Endothelial cell of umbilical vein (primary cell): ENCODE results near the gene VAPB. TPM values are rescaled to one million over a fixed set of nuclear protein-coding genes. Genes with fewer than 3 reads are reported as not detected.

ENCODE experiments used
- BruUV-seq: library from RNA; stranded (reverse); fragments of 400-500 nt; replicated peaks from 2 replicates; lab custom pipeline; 2021; lab: Mats Ljungman, UMichigan
- CTCF ChIA-PET: fragments of 300-600, 350-600 bp; sonication (Branson Sonifier 250); formaldehyde crosslinking; loops from one replicate; lab custom pipeline; 2021; ENCODE audit warnings: antibody characterized with exemption, inconsistent platforms; lab: Charles Lee
- POLR2A ChIA-PET: fragments of 300-600, 350-600 bp; sonication (Branson Sonifier 250); formaldehyde crosslinking; loops from one replicate; lab custom pipeline; 2021; ENCODE audit warnings: antibody characterized with exemption, inconsistent platforms; lab: Charles Lee
- DNase-seq: peaks from one replicate; pipeline ENCODE4 v3.0.0-alpha.2; 2011; ENCODE audit warnings: low read depth, low spot score
- FAIRE-seq: peaks from 2 replicates; lab custom pipeline; 2011; peaks lifted over from hg19 to GRCh38; lab: Jason Lieb, UNC
- H2AFZ ChIP-seq: 2 replicates; pipeline ENCODE4 v1.6.0; 2012; ENCODE audit warnings: low read depth, low read length, control low read depth, inconsistent platforms
- H3K27ac ChIP-seq: 2 replicates; pipeline ENCODE4 v1.5.1; 2011; ENCODE audit warnings: low read depth, mild to moderate bottlenecking, control low read depth, low read length, moderate library complexity; ENCODE audit not compliant: insufficient read depth
- H3K27me3 ChIP-seq, 2 experiments: 2 replicates each; pipeline versions ENCODE4 v1.6.0 to v1.6.1; 2011; ENCODE audit warnings: low read length in 2 of 2, mixed read lengths in 1 of 2; ENCODE audit not compliant: control insufficient read depth in 2 of 2, insufficient read depth in 2 of 2
- H3K36me3 ChIP-seq, 2 experiments: 2 replicates in 1 of 2; 3 replicates in 1 of 2; pipeline ENCODE4 v1.5.1; 2011; ENCODE audit warnings: low read length in 2 of 2, mild to moderate bottlenecking in 1 of 2, moderate library complexity in 1 of 2; ENCODE audit not compliant: control insufficient read depth in 2 of 2, insufficient read depth in 2 of 2; ENCODE audit errors: extremely low read depth in 1 of 2
- H3K4me1 ChIP-seq: 3 replicates; pipeline ENCODE4 v1.5.1; 2011; ENCODE audit warnings: mild to moderate bottlenecking, low read length; ENCODE audit not compliant: control insufficient read depth, insufficient read depth; ENCODE audit errors: extremely low read depth
- H3K4me2 ChIP-seq: 2 replicates; pipeline ENCODE4 v1.6.1; 2011; ENCODE audit warnings: low read length, control low read depth, mixed read lengths; ENCODE audit not compliant: insufficient read depth
- H3K4me3 ChIP-seq, 3 experiments: fragments of 200-600 bp in 1 of 3; sonication (generic), shearing (Covaris generic) in 1 of 3; replicated peaks in 1 of 3; 2 replicates each; pipeline ENCODE4 v1.5.1; 2011 to 2016; ENCODE audit warnings: control low read depth in 3 of 3, low read length in 3 of 3, mild to moderate bottlenecking in 2 of 3, inconsistent platforms in 1 of 3, low read depth in 1 of 3, moderate library complexity in 1 of 3; ENCODE audit not compliant: insufficient read depth in 1 of 3
- H3K79me2 ChIP-seq: 2 replicates; pipeline ENCODE4 v1.6.0; 2012; ENCODE audit warnings: low read length, inconsistent platforms; ENCODE audit not compliant: control insufficient read depth, insufficient read depth
- H3K9ac ChIP-seq: replicated peaks from 2 replicates; pipeline ENCODE3; 2011; ENCODE audit warnings: low read length, control low read depth; ENCODE audit not compliant: insufficient read depth; ENCODE audit errors: extremely low read depth
- H3K9me1 ChIP-seq: replicated peaks from 3 replicates; pipeline ENCODE4 v1.6.0; 2011; ENCODE audit warnings: mild to moderate bottlenecking, low read length; ENCODE audit not compliant: control insufficient read depth, insufficient read depth; ENCODE audit errors: extremely low read depth
- H3K9me3 ChIP-seq: replicated peaks from 2 replicates; pipeline ENCODE4 v1.5.1; 2012; ENCODE audit warnings: low read length, inconsistent platforms; ENCODE audit not compliant: control insufficient read depth, insufficient read depth
- H4K20me1 ChIP-seq: replicated peaks from 2 replicates; pipeline ENCODE3; 2011; ENCODE audit warnings: mild to moderate bottlenecking, low read length; ENCODE audit not compliant: control insufficient read depth, insufficient read depth; ENCODE audit errors: extremely low read depth
- CTCF ChIP-seq, 2 donors: IDR thresholded peaks; 1 replicate in 1 of 2; 2 replicates in 1 of 2; pipeline ENCODE4 v1.5.1; 2011; ENCODE audit warnings: low read length in 2 of 2, mild to moderate bottlenecking in 2 of 2, moderate library complexity in 2 of 2, control low read depth in 1 of 2, inconsistent platforms in 1 of 2, low read depth in 1 of 2; ENCODE audit not compliant: insufficient read depth in 1 of 2; ENCODE audit errors: extremely low read depth in 1 of 2
- EZH2 ChIP-seq: IDR thresholded peaks from 2 replicates; pipeline ENCODE4 v1.6.1; 2012; ENCODE audit warnings: borderline replicate concordance, low read depth, mild to moderate bottlenecking, moderate library complexity, low read length, inconsistent platforms; ENCODE audit not compliant: severe bottlenecking
- FOS ChIP-seq: IDR thresholded peaks from 2 replicates; pipeline ENCODE4 v1.6.1; 2011; ENCODE audit warnings: mild to moderate bottlenecking, low read length, moderate library complexity, borderline replicate concordance; ENCODE audit not compliant: insufficient read depth
- GATA2 ChIP-seq: IDR thresholded peaks from 2 replicates; pipeline ENCODE4 v1.7.0; 2011; ENCODE audit warnings: low read depth, mild to moderate bottlenecking, moderate library complexity, mixed read lengths, low read length; ENCODE audit not compliant: insufficient read length, insufficient read depth
- JUN ChIP-seq: IDR thresholded peaks from 2 replicates; pipeline ENCODE4 v1.6.1; 2011; ENCODE audit warnings: borderline replicate concordance, low read depth; ENCODE audit not compliant: insufficient read length, insufficient read depth
- MAX ChIP-seq: IDR thresholded peaks from 2 replicates; pipeline ENCODE4 v1.6.1; 2011; ENCODE audit not compliant: insufficient read depth, insufficient read length
- MYC ChIP-seq: IDR thresholded peaks from one replicate; pipeline ENCODE4 v1.6.1; 2011; ENCODE audit warnings: mild to moderate bottlenecking, low read depth, low read length
- POLR2A ChIP-seq: IDR thresholded peaks from 2 replicates; pipeline ENCODE4 v1.6.1; 2012; ENCODE audit warnings: low read depth, mild to moderate bottlenecking, control low read depth, low read length
- POLR2AphosphoS5 ChIP-seq: IDR thresholded peaks from 2 replicates; pipeline ENCODE4 v1.6.1; 2012; ENCODE audit warnings: low read depth, mild to moderate bottlenecking, control low read depth, low read length, moderate library complexity; ENCODE audit not compliant: insufficient read depth
- dilution Hi-C: fragments of 300-500 bp; cut with MboI; formaldehyde crosslinking; loops from one replicate; pipeline ENCODE4 v1.15.0; 2019; ENCODE audit warnings: low sequenced_read_pairs; ENCODE audit not compliant: extremely low pct_ligation_motif_present
- intact Hi-C: fragments of 100-400 bp; cut with micrococcal nuclease; formaldehyde crosslinking; loops from one replicate; pipeline ENCODE4 v1.10.0; 2022
- polyA plus RNA-seq, 4 experiments: library from polyadenylated mRNA; depleted of rRNA in 3 of 4; stranded (reverse) in 3 of 4; unstranded in 1 of 4; fragments of >200 nt; gene quantifications; 2 replicates each; pipeline versions ENCODE4 v1.2.1 to v1.2.3, GENCODE V29; 2011 to 2012; ENCODE audit warnings: missing spikeins in 1 of 4
- total RNA-seq: library from RNA; stranded (reverse); gene quantifications from 2 replicates; pipeline ENCODE4 v1.2.3, GENCODE V29; 2021

The VAPB gene
- total and polyA plus RNA-seq, 2 donors (not counting 3 experiments of a cell fraction or from before 2014, with no cell fraction given) = 17.9 to 48.9 TPM

- FAIRE-seq = no peak
- POLR2A ChIA-PET = no interaction called here
- dilution Hi-C loops = loop anchor here (25.0 kb wide), 1 partner anchor 216 kb away; the partner anchor contains the start of gene ANKRD60
- CTCF ChIA-PET = interaction anchor here (0.6 to 1.5 kb wide), 3 partner anchors 12 to 216 kb away, joined by 3 to 7 read pairs (median 3); no protein-coding TSS in a partner anchor
- Histone ChIP-seq H3K4me3 (no peak overlapping the region), H3K79me2 (no peaks in the 10 kb centered on the region), H3K27ac (no peak overlapping the region), H3K4me1 (peaks cover 10% of the 10 kb centered on the region), H3K27me3 (no peaks in the 10 kb centered on the region), H3K36me3 (peaks cover 0 to 5% of the 10 kb centered on the region in 2 experiments), H3K9me1 (no peaks in the 10 kb centered on the region), H3K9ac (no peak overlapping the region), H4K20me1 (no peaks in the 10 kb centered on the region), H3K9me3 (no peaks in the 10 kb centered on the region), H3K4me2 (no peak overlapping the region), H2AFZ (no peak overlapping the region)
- no peak for DNase-seq
- intact Hi-C loops = no loop called here
- TF ChIP-seq EZH2 = no peak
- TF ChIP-seq JUN = no peak
- no peak for TF ChIP-seq MYC
- TF ChIP-seq MAX = no peak
- TF ChIP-seq POLR2A = no peak
- TF ChIP-seq POLR2AphosphoS5 = no peak
- TF ChIP-seq CTCF (IDR thresholded peaks at IDR 0.05; ENCODE audit: extremely low read depth in 1 of 2, insufficient read depth in 1 of 2, low read depth in 1 of 2, low read length in 2 of 2) = no peak
- TF ChIP-seq FOS = no peak
- no peak for TF ChIP-seq GATA2
- BruUV-seq = no TSS peak
These were observed 64.4 kb downstream of the VAPB start for GRCh38 chr20:58453391-58453790.
